Uterus (tissue), 4 donors: Measurements from ENCODE around the gene POLR2C. TPM values are rescaled to one million over a fixed set of nuclear protein-coding genes. Genes with fewer than 3 reads are reported as not detected.

ENCODE experiments used
- DNase-seq, 2 donors: peaks; one replicate each; pipeline ENCODE4 v3.0.0-alpha.2; 2019 to 2020
- H3K27ac ChIP-seq, 2 donors: fragments of 200-600 bp; sonication (generic); 1 replicate in 1 of 2; 2 replicates in 1 of 2; pipeline ENCODE4 v1.5.1; 2016 to 2018
- H3K27me3 ChIP-seq, 2 donors: fragments of 200-600 bp; sonication (generic); one replicate each; pipeline ENCODE4 v1.5.1; 2018 to 2019; ENCODE audit warnings: control low read depth in 1 of 2
- H3K36me3 ChIP-seq, 2 donors: fragments of 200-600 bp; sonication (generic); one replicate each; pipeline ENCODE4 v1.5.1; 2019; ENCODE audit warnings: control low read depth in 1 of 2
- H3K4me1 ChIP-seq, 2 donors: fragments of 200-600 bp; sonication (generic); one replicate each; pipeline ENCODE4 v1.5.1; 2018 to 2019; ENCODE audit warnings: control low read depth in 1 of 2
- H3K4me3 ChIP-seq, 2 donors: fragments of 200-600 bp; sonication (generic); 1 replicate in 1 of 2; 2 replicates in 1 of 2; pipeline ENCODE4 v1.5.1; 2018 to 2019; ENCODE audit warnings: mild to moderate bottlenecking in 1 of 2
- H3K9me3 ChIP-seq, 2 donors: fragments of 200-600 bp; sonication (generic); one replicate each; pipeline ENCODE4 v1.5.1; 2019; ENCODE audit warnings: control low read depth in 1 of 2
- CTCF ChIP-seq, 4 experiments: fragments of 200-600 bp in 2 of 4; fragments of 450-650 bp in 2 of 4; sonication (generic) in 2 of 4; IDR thresholded peaks; one replicate each; pipeline ENCODE4 v1.5.1; 2016 to 2019; ENCODE audit warnings: antibody characterized with exemption in 4 of 4, mild to moderate bottlenecking in 2 of 4, moderate library complexity in 1 of 4
- POLR2A ChIP-seq, 2 donors: fragments of 450-650 bp; IDR thresholded peaks; one replicate each; pipeline ENCODE4 v1.6.1; 2016; ENCODE audit warnings: antibody characterized with exemption in 2 of 2, mild to moderate bottlenecking in 1 of 2, moderate library complexity in 1 of 2
- intact Hi-C: fragments of 100-400 bp; cut with DNase I; formaldehyde crosslinking; loops from one replicate; pipeline ENCODE4 v1.15.1; 2023; ENCODE audit warnings: low total_unique reads
- total RNA-seq, 4 donors: library from RNA; depleted of rRNA in 3 of 4; stranded (reverse); fragments of >200 nt in 3 of 4; gene quantifications; one replicate each; pipeline versions ENCODE4 v1.1.0 to v1.2.4, GENCODE V29; 2014 to 2023
- donor health status: DM: yes; HTN: yes; CAD: no.

The POLR2C gene
- total RNA-seq, 4 donors from 2014 or later: 64.3 to 460 (median 104) TPM

GRCh38 chr16:57507136-57508034 lies 44.9 kb downstream of the POLR2C start:
- no peaks in the 10 kb centered on the region for H3K4me1 ChIP-seq
- no peak overlapping the region for H3K4me3 ChIP-seq
- no peak for DNase-seq
- intact Hi-C loops: no loop called here
- H3K27ac ChIP-seq: no peak overlapping the region
- no peaks in the 10 kb centered on the region for H3K27me3 ChIP-seq
- TF ChIP-seq CTCF (IDR thresholded peaks at IDR 0.05): no peak
- TF ChIP-seq POLR2A (IDR thresholded peaks at IDR 0.05): no peak
- H3K9me3 ChIP-seq: no peaks in the 10 kb centered on the region
- no peaks in the 10 kb centered on the region for H3K36me3 ChIP-seq

DNA sequence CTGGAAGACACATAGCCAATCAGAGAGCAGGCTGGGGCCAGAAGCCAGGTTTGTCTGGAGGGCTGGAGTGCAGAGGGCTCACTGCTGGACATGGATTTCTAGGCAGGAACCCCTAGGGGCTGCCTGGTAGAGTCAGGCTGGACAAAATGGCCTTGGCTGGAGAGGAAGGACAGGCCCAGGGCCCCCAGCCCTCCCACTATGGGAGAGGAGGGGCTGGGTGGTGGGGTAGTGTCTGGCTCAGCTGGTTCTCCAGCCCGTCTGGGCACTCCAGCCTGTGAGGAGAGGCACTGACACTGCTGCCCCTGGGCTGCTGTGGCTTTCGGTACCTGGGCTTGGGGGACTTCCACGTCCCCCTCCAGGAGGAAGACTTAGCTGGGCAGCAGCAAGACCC lies 45.6 kb downstream of the POLR2C start:
- H3K27ac ChIP-seq: no peak overlapping the region
- H3K27me3 ChIP-seq: no peaks in the 10 kb centered on the region
- H3K4me1 ChIP-seq: peaks cover 0 to 6% of the 10 kb centered on the region in 2 donors
- no peak for DNase-seq
- TF ChIP-seq POLR2A (IDR thresholded peaks at IDR 0.05): no peak
- no peak for TF ChIP-seq CTCF (IDR thresholded peaks at IDR 0.05)
- H3K4me3 ChIP-seq: no peak overlapping the region
- H3K9me3 ChIP-seq: no peaks in the 10 kb centered on the region
- intact Hi-C loops: no loop called here
- H3K36me3 ChIP-seq: no peaks in the 10 kb centered on the region

DNA sequence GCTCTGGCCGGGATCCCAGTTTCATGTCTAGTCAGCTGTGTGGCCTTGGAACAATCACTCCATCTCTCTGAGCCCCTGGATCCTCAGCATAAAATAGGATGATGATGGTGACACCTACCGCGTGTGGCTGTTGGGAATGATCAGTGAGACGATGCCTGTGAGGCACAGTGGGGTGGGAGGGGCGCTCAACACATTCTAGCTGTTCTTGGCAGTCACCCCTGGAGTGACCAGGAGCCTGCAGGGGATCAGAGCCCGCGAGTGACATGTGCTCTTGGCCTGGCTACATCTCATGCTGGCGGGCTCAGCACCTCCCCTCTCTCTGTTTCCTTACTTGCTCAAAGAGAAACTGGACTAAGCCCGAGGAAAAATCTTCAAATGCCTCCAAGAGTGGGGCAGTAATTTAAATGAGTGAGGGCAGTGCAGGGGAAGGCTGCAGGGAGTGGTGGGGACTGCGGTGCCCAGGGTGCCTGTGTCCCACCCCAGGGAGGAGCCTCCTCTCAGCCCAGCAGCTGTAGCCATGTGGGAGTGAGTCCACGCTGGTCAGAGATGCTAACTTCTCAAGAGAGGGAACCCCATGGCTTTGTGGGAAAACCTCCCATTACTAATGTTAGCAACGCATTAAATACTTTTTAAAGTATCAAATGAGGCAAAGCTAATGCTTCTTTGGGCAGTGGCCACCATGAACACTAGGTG lies 46.9 kb downstream of the POLR2C start:
- intact Hi-C loops: no loop called here

GRCh38 chr16:57510016-57510871 lies 47.8 kb downstream of the POLR2C start:
- TF ChIP-seq POLR2A (IDR thresholded peaks at IDR 0.05) (no peak), CTCF (IDR thresholded peaks at IDR 0.05) (no peak)
- H3K4me3 ChIP-seq: no peak overlapping the region
- H3K9me3 ChIP-seq: no peaks in the 10 kb centered on the region
- no peaks in the 10 kb centered on the region for H3K36me3 ChIP-seq
- H3K27me3 ChIP-seq: no peaks in the 10 kb centered on the region
- peaks cover 0 to 19% of the 10 kb centered on the region in 2 donors for H3K4me1 ChIP-seq
- intact Hi-C loops: no loop called here
- no peak for DNase-seq
- H3K27ac ChIP-seq: no peak overlapping the region

More for the DNA sequence above, 46.9 kb downstream of the POLR2C start:
- peaks cover 0 to 16% of the 10 kb centered on the region in 2 donors for H3K4me1 ChIP-seq
- H3K27me3 ChIP-seq: no peaks in the 10 kb centered on the region
- DNase-seq: no peak
- no peak overlapping the region for H3K27ac ChIP-seq
- no peak overlapping the region for H3K4me3 ChIP-seq
- TF ChIP-seq CTCF (IDR thresholded peaks at IDR 0.05) (no peak), POLR2A (IDR thresholded peaks at IDR 0.05) (no peak)
- H3K36me3 ChIP-seq: no peaks in the 10 kb centered on the region
- H3K9me3 ChIP-seq: no peaks in the 10 kb centered on the region
